ENCODE measurements around the gene OXTR. TPM values are rescaled to one million over a fixed set of nuclear protein-coding genes. Genes with fewer than 3 reads are reported as not detected.

Gene OXTR
- total and polyA plus RNA-seq, 2 of the 4 experiments (the other 2 are of a cell fraction), result 42.8 to 56.1 TPM

DNA sequence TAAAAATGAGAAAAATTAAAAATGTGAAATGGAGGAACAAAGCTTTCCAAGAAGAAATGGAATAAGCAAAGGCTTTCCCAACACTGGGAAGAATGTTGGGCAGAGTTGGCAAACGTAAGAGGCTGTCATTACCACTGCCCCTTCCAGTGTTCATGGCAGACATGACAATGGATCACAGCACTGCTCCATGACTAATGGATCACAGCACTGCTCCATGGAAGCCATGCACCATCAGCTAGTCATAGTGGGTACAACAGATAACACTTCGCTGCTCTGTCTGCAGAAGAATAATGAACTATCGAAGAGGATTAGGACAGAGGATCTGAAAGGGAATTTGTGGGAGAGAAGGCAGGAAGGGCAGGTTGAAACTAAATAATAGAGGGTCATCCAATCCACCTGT, 30.8 kb downstream of the OXTR start:
- POLR2A ChIA-PET (ENCODE audit: unreplicated experiment), result no interaction called here

More for the DNA sequence above, 30.8 kb downstream of the OXTR start:
- CTCF ChIA-PET, result no interaction called here
- H2BK5ac ChIP-seq (ENCODE audit: low read depth, low read length, poor library complexity, severe bottlenecking), result no peak overlapping the region
- no peak overlapping the region for H3K23ac ChIP-seq (ENCODE audit: low read depth, low read length)
- H2BK120ac ChIP-seq (ENCODE audit: low read depth, low read length), result no peak overlapping the region
- H3K27ac ChIP-seq (ENCODE audit: insufficient read depth, low read length), result no peak overlapping the region
- intact Hi-C loops (cut with micrococcal nuclease), result no loop called here
- no peaks in the 10 kb centered on the region for H3K79me1 ChIP-seq (ENCODE audit: low read depth in 1 of 2, low read length in 2 of 2)
- 0 out of 2 replicates have a peak overlapping the region, but pooled peaks have one; percentile 3 for H2AK5ac ChIP-seq (ENCODE audit: low read depth, low read length)
- H3K27me3 ChIP-seq (ENCODE audit: control insufficient read depth, insufficient read depth, low read length), result no peaks in the 10 kb centered on the region
- H3K9me3 ChIP-seq (ENCODE audit: control insufficient read depth, insufficient read depth, low read length), result no peaks in the 10 kb centered on the region
- dilution Hi-C loops (cut with HindIII; ENCODE audit: low sequenced_read_pairs, unreplicated experiment), result no loop called here
- peak overlapping the region; percentile 6; the same call in 1 of the 2 replicates for H2BK20ac ChIP-seq (ENCODE audit: low read depth, low read length)
- H3K4me3 ChIP-seq (ENCODE audit: insufficient read depth, low read depth, low read length), result no peak overlapping the region
- 0 out of 3 replicates have a peak overlapping the region, but pooled peaks have one; percentile 0 for H2BK15ac ChIP-seq (ENCODE audit: low read depth, low read length)
- H3K4ac ChIP-seq (ENCODE audit: low read depth, low read length), result no peak overlapping the region; the same call in 1 of the 2 replicates
- no peak overlapping the region for H2AFZ ChIP-seq (replicated peaks; ENCODE audit: low read length, poor library complexity)
- H3K4me2 ChIP-seq (ENCODE audit: low read depth, low read length), result no peak overlapping the region
- no peak for DNase-seq
- H4K20me1 ChIP-seq (ENCODE audit: insufficient read depth, low read length), result no peaks in the 10 kb centered on the region
- no peaks in the 10 kb centered on the region for H3K36me3 ChIP-seq (ENCODE audit: control insufficient read depth, insufficient read depth, low read length)
- no peak for ATAC-seq (ENCODE audit: low read depth)
- no CpG with 5 or more reads among the region's 3 CpGs for WGBS, 2 experiments (ENCODE audit: extremely low coverage in 2 of 2, insufficient read length in 1 of 2)
- TF ChIP-seq POLR2A (IDR thresholded peaks at IDR 0.05; ENCODE audit: low read depth, low read length), result no peak
- no peak for TF ChIP-seq USF2 (IDR thresholded peaks at IDR 0.05; ENCODE audit: low read depth, low read length)
- no peak for TF ChIP-seq RCOR1 (IDR thresholded peaks at IDR 0.05; ENCODE audit: insufficient replicate concordance, low read length)
- no peak for TF ChIP-seq SMC3 (IDR thresholded peaks at IDR 0.05; ENCODE audit: low read depth, low read length)
- TF ChIP-seq RAD21 (IDR thresholded peaks at IDR 0.05; ENCODE audit: low read length), result no peak
- no peak for TF ChIP-seq FOS (IDR thresholded peaks at IDR 0.05; ENCODE audit: low read depth, low read length)
- no peak for TF ChIP-seq RFX5 (IDR thresholded peaks at IDR 0.05; ENCODE audit: low read depth, low read length)
- TF ChIP-seq ELK1 (IDR thresholded peaks at IDR 0.05; ENCODE audit: borderline replicate concordance, low read depth, low read length), result no peak
- TF ChIP-seq MAFK (IDR thresholded peaks at IDR 0.05; ENCODE audit: low read depth, low read length), result no peak
- no peak for TF ChIP-seq CEBPB (IDR thresholded peaks at IDR 0.05; ENCODE audit: low read depth, low read length)
- no peak for TF ChIP-seq CHD1 (IDR thresholded peaks at IDR 0.05; ENCODE audit: low read depth, low read length)
- no peak for TF ChIP-seq NFE2L2 (IDR thresholded peaks at IDR 0.05; ENCODE audit: low read depth, low read length)
- TF ChIP-seq MXI1 (IDR thresholded peaks at IDR 0.05; ENCODE audit: borderline replicate concordance, low read depth, low read length), result no peak
- no peak for TF ChIP-seq BHLHE40 (IDR thresholded peaks at IDR 0.05; ENCODE audit: low read depth, low read length)
- peaks cover 17% of the 10 kb centered on the region for H3K4me1 ChIP-seq (ENCODE audit: control insufficient read depth, insufficient read depth, low read length)
- no peak overlapping the region for H2AK9ac ChIP-seq (replicated peaks; ENCODE audit: low read depth, low read length, poor library complexity)
- no peak overlapping the region for H3K9ac ChIP-seq (ENCODE audit: low read depth, low read length)
- no peak overlapping the region for H3K18ac ChIP-seq (ENCODE audit: low read depth, low read length)
- in situ Hi-C loops (cut with MboI; ENCODE audit: low sequenced_read_pairs), result loop anchor here (25.0 kb wide), 1 partner anchor 301 kb away; no protein-coding TSS in a partner anchor
- H4K5ac ChIP-seq (ENCODE audit: low read depth, low read length), result no peak overlapping the region
- H4K91ac ChIP-seq (ENCODE audit: insufficient read depth, low read depth, low read length), result no peak overlapping the region; the same call in 1 of the 2 replicates
- no peak overlapping the region for H4K8ac ChIP-seq (ENCODE audit: low read depth in 2 of 2, low read length in 2 of 2)
- no TSS peak for BruUV-seq (replicated peaks)
- 0 out of 2 replicates have a peak overlapping the region, but pooled peaks have one; percentile 17 for H3K14ac ChIP-seq (replicated peaks; ENCODE audit: low read depth, low read length)
- H3K56ac ChIP-seq (ENCODE audit: extremely low read depth, insufficient read depth, low read length), result no peak overlapping the region
- peaks cover 19% of the 10 kb centered on the region for H3K9me1 ChIP-seq (ENCODE audit: insufficient read depth, low read length)

Data from IMR-90 (cell line).